Dermis microvascular lymphatic vessel endothelial cell (primary cell): ENCODE measurements around the gene HPSE2. TPM values are rescaled to one million over a fixed set of nuclear protein-coding genes. Genes with fewer than 3 reads are reported as not detected.
"Not testable (repeated sequence)": the region's sequence is repeated elsewhere in the genome, so short reads cannot be mapped to it uniquely, and the experiment has no call there.

ENCODE experiments used
- DNase-seq, 2 donors: peaks; one replicate each; pipeline versions ENCODE4 v3.0.0 to v3.0.0-alpha.2; 2010; ENCODE audit warnings: low read depth in 2 of 2
- total RNA-seq: library from RNA; depleted of rRNA; stranded (reverse); fragments of >200 nt; gene quantifications from 2 replicates; pipeline ENCODE4 v1.2.1, GENCODE V29; 2014

HPSE2 gene
- total RNA-seq, 1 donor from 2014 or later, result under 0.01 TPM

GRCh38 chr10:98569853-98570252 is 665.8 kb downstream of the HPSE2 start:
- DNase-seq, result no peak

GRCh38 chr10:98568551-98568950 is 667.1 kb downstream of the HPSE2 start:
- DNase-seq, result peak in 1 of 2 donors; percentile 22

GRCh38 chr10:98567391-98568133 is 668.1 kb downstream of the HPSE2 start:
- no peak for DNase-seq

- peak in 1 of 2 donors; percentile 25 for DNase-seq
Observed at GRCh38 chr10:98563811-98564210, 671.8 kb downstream of the HPSE2 start.

GRCh38 chr10:98560565-98560964 is 675.1 kb downstream of the HPSE2 start:
- no peak for DNase-seq

- peak; percentile 20 to 75 for DNase-seq
Observed at GRCh38 chr10:98556061-98556460, 679.6 kb downstream of the HPSE2 start.

GRCh38 chr10:98555021-98555619 is 680.5 kb downstream of the HPSE2 start:
- peak in 1 of 2 donors; percentile 67 for DNase-seq

- not testable (repeated sequence) for DNase-seq
Observed at GRCh38 chr10:98541561-98541960, 694.1 kb downstream of the HPSE2 start.

GRCh38 chr10:98539578-98539977 is 696.1 kb downstream of the HPSE2 start:
- no peak for DNase-seq

- DNase-seq, result no peak
Observed at GRCh38 chr10:98538472-98538871, 697.2 kb downstream of the HPSE2 start.

GRCh38 chr10:98536551-98536950 is 699.1 kb downstream of the HPSE2 start:
- DNase-seq, result no peak

GRCh38 chr10:98533746-98534445 is 701.8 kb downstream of the HPSE2 start:
- DNase-seq, result no peak

- no peak for DNase-seq
Observed at GRCh38 chr10:98533241-98533640, 702.4 kb downstream of the HPSE2 start.

- no peak for DNase-seq
Observed at GRCh38 chr10:98528805-98529183, 706.9 kb downstream of the HPSE2 start.

GRCh38 chr10:98528166-98528804 is 707.4 kb downstream of the HPSE2 start:
- DNase-seq, result peak; percentile 41 to 65

- DNase-seq, result no peak
Observed at GRCh38 chr10:98525969-98526368, 709.7 kb downstream of the HPSE2 start.

- DNase-seq, result no peak
Observed at GRCh38 chr10:98524124-98524523, 711.5 kb downstream of the HPSE2 start.

- DNase-seq, result no peak
Observed at GRCh38 chr10:98519841-98520240, 715.8 kb downstream of the HPSE2 start.

- DNase-seq, result no peak
Observed at GRCh38 chr10:98517672-98518071, 718.0 kb downstream of the HPSE2 start.

GRCh38 chr10:98516352-98516751 is 719.3 kb downstream of the HPSE2 start:
- no peak for DNase-seq

- DNase-seq, result no peak
Observed at GRCh38 chr10:98513704-98514103, 721.9 kb downstream of the HPSE2 start.

- no peak for DNase-seq
Observed at GRCh38 chr10:98511876-98512275, 723.8 kb downstream of the HPSE2 start.
